ENCODE measurements around the gene LONP1.

LONP1 gene

DNA sequence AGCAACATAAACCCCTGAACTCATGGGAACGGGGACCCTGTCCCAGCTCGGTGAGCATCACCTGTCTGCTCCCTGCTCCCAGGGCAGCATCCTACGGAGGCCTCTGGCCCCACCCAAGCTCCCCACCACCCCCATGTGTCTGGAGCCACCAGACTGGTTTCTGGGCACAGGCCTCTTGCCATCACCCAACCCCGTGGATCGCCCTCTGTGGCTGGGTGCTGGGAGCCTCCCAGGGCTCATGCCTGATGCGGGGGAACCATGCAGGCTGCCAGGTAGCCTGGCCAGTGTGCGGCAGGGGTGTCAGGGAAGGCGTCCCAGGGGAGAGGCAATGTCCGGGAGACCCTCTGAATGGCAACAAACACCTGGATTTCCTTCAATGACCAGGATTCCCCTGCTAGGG lies 42.4 kb downstream of the LONP1 start:
- DNase-seq = no peak

- DNase-seq = no peak
Measured at GRCh38 chr19:5677136-5677535, 42.8 kb downstream of the LONP1 start.

DNA sequence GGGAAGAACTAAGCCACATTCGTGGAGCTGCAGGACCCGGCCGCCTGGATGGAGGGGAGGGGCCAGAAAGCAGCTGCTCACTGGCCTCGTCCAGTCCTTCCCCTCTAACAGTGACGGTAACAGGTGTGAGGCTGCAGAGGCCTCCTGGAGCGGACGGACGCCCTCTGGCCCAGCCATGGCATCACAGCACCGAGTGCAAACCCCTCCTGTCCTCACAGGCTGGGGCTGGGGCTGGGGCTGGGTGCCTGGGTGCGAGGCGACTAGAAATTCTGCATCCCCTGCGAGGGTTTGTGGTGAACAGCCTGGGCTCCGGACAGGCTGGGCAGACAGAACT lies 43.2 kb downstream of the LONP1 start:
- no peak for DNase-seq

- DNase-seq = no peak
Measured at GRCh38 chr19:5676105-5676771, 43.7 kb downstream of the LONP1 start.

GRCh38 chr19:5674714-5675113 lies 45.2 kb downstream of the LONP1 start:
- no peak for DNase-seq

DNA sequence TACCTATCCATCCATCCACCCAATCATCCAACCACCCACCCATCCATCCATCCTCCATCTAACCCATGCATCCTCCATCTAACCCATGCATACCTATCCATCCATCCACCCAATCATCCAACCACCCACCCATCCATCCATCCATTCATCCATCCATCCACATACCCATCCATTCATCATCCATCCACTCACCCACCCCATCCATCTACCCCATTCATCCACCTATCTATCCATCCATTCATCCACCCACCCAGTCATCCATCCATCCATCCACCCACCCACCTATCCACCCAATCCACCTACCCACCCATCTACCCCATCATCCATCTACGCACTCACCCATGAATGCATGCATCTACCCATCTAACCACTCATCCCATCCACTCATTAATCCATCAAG lies 46.2 kb downstream of the LONP1 start:
- no peak for DNase-seq

DNA sequence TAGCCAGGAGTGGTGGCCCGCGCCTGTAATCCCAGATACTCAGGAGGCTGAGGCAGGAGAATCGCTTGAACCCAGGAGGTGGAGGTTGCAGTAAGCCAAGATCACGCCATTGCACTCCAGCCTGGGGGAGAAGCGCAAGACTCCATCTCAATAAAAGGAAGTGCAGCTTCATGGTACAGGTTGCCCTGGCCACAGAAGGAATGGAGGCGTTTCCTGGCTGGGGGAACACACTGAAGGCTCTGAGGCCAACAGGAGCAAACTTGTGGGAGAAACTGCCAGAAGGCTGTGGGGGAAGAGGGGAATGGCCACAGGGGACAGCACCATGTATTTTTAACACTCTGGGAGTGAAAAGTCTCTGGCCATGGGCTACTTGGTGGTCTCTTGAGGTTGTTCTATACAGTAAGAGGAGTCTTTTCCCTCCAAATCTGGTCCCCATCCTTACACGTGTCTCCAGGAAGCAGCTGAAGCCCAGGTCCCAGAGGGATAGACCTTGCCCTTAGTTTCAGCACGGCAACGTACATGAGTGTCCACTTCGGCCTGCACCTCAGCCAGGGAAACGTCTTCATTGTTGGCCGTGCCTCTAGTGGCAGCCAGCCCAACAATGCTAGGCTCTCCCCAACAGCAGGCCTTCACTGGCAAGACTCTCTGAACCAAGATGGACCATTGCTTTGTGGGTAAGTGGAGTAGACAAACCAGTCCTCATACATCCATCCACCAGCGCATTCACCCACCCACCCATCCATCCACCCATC lies 47.1 kb downstream of the LONP1 start:
- no peak for DNase-seq

DNA sequence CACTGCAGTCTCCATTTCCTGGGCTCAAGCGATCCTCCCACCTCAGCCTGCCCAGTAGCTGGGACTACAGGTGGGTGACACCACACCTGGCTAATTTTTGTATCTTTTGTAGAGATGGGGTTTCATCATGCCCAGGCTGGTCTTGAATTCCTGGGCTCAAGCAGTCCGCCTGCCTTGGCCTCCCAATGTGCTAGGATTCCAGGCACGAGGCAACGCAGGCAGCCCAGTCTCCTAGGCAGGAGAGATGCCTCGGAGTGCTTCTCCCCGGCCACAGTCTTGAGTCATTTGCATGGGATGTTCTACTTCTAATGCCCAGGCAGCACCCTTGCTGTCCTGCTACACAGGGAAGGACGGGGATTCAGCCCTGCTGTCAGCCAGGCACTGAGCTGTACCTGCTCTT lies 48.3 kb downstream of the LONP1 start:
- no peak for DNase-seq

DNA sequence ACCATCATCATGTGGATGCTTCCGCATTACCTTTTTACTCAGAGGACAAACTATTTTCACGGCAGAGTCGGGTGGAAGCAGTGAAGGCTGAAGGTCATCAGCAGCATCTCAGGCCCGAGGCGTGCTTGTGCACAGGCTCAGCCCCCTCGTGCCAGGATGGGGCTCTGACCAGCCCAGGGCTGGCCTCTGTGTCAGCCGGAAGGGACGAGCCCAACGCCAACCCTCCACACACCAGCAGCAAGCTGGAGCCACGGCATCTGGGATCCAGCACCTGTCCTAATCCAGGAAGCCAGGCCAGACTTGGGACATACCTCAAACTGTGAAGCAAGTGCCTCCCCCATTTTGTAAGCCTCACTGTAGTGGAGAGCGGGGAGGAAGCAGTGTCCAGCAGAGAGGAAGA lies 50.7 kb downstream of the LONP1 start:
- DNase-seq = no peak

DNA sequence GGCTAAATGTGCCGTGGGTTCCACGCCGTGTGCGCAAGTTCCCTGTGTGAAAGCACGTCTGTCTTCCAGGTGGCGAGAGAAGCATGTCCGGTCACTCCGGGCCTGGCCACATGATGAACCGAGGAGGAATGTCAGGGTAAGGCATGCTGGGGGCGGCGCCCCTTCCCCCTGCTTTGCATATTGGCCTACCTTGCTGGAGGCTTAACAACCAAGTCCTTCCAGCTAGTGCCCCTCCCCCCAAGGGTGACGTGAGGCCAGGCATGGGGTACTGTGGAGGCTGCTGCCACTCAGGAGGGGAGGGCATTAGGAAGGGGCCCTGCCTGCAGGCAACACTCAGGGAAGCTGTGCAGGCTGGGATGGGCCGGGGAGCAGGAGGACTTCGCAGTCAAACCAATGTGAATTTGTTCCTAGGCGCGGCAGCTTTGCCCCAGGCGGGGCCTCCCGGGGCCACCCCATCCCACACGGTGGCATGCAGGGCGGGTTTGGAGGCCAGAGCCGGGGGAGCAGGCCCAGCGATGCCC lies 52.1 kb downstream of the LONP1 start:
- no peak for DNase-seq

DNA sequence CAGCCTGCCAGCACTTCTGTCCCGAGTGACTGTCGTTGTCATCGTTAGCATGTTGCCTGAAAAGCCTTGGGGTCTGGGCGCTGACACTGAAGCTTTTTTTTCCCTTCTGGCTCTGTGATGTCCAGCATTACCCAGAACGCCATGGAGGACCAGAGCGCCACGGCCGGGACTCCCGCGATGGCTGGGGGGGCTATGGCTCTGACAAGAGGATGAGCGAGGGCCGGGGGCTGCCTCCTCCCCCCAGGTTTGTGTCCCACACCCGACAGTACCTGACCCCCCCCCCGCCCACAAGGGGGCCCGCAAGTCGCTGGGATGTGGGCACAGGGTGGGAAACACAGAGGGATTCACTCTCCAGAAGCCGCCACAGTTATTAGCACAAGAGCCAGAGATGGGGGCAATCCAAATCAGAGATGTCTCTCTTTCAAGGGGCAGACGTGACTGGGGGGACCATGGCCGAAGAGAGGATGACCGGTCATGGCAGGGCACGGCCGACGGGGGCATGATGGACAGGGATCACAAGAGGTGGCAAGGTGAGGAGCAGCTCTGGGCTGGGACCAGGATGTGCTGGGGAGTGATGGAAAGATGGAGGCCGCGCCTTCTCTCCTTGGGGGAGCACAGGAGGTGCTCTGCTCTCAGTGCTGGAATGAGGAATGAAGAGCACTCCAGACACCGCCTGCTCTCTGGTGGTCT lies 52.9 kb downstream of the LONP1 start:
- no peak for DNase-seq

GRCh38 chr19:5665781-5666513 lies 54.0 kb downstream of the LONP1 start:
- peak; percentile 26 for DNase-seq

DNA sequence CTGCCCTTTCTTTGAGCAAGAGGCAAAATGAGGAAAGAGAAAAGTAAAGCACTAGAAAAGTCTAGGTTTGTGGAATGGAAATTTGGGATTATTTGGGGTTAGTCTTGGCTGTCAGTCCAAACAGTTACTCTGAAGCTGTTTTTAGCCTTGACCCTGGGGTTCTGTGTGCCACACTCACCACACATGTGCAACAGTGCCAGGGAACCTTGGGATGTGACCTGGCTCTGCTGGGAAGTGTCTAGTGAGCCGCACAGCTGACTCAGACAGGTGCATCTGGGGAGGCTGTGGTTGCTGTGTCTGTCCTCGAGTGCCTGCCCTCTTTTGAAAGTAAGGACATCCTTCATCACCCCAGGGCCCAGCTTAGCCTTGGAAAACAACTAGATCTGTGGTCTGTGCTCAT lies 55.4 kb downstream of the LONP1 start:
- DNase-seq = no peak

GRCh38 chr19:5663904-5664303 lies 56.0 kb downstream of the LONP1 start:
- no peak for DNase-seq

- no peak for DNase-seq
Measured at GRCh38 chr19:5661483-5661882, 58.5 kb downstream of the LONP1 start.

DNA sequence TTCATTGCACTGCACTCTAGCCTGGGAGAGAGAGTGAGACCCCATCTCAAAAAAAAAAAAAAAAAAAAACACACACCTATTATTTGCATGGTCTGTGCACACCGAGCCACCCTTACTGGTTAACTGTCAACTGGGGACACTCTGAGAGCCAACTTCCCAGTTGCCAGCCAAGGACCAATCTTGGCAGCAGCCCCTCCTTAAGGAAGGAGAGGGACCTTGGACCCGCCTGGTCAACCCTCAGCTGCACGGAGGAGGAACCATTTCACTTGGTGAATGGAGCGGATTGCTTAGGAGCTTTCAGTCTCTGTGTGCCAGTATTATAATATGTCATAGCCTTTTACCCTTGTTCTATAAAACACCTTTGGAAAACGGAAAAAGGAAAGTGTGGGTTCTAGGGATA lies 64.5 kb downstream of the LONP1 start:
- DNase-seq = no peak

DNA sequence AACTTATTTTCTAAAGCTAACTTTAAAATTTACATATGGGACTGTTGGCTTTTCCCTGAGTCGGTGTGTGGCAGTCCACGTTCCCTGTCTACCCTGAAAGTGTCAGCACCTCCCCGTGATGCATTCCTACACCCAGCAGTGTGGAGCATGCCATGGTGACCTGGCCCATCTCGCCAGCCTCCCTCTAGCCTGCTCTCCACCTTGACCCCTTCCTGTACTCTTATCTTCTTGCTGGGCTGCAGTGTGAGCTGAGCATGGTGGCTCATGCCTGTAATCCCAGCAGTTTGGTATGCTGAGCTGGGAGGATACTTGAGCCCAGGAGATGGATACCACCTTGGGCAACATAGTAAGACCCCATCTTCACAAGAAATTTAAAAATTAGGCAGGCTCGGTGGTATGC lies 65.0 kb downstream of the LONP1 start:
- no peak for DNase-seq

GRCh38 chr19:5652261-5652660 lies 67.7 kb downstream of the LONP1 start:
- DNase-seq = no peak

GRCh38 chr19:5651361-5651760 lies 68.6 kb downstream of the LONP1 start:
- no peak for DNase-seq

GRCh38 chr19:5648464-5648863 lies 71.5 kb downstream of the LONP1 start:
- DNase-seq = no peak

- no peak for DNase-seq
Measured at GRCh38 chr19:5646703-5647102, 73.2 kb downstream of the LONP1 start.

- DNase-seq = no peak
Measured at GRCh38 chr19:5645409-5645808, 74.5 kb downstream of the LONP1 start.

DNA sequence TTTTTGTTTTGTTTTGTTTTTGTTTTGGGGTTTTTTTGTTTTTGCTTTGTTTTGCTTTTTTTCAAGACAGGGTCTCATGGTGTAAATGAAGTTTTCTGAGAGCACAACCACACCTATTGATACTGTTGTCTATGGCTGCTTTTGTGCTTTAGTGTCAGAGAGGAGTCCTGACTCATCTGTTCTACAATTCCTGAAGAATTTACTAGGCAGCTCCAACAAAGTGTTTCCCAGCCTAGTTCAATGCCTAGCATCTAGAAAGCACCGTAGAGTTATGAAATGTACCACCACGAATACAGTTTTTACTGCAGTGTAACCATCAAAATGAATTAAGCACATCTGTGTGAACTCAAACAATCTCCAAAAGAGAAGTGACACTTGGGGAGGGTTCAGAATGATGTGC lies 75.9 kb downstream of the LONP1 start:
- no peak for DNase-seq

Measured in fibroblast of skin of right quadriceps (primary cell).